ENCODE results near the gene ZBTB16.

DNA sequence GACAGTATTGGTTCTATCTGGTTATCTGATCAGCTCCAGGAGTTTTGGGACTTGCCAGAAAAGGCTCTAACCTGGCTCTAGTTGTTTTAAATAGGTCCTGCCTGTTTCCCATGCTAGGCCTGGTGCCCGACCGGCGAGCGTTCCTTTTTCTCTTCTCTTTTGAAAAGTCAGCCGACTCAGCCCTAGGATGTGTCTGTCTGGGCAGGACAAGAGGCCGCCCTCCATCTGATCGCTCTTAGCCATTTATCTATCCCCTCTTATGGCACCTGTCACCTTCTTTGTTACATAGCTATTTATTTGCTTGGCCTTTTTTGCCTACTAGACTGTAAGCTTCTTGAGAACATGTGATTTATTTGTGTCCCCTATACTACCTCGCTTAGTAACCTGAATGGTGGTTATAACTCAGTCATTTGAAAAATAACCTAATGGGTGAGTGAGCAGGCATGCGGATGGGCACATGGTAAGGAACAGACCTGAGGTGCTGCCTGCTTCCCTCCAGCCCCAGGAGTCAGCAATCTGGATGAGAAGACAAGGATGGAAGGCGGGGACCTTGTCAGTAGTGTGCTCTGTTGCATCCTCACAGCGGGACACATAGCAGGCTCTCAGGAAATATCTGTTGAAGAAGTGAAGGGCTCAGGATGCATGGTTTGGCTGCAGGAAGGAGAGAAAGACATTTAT lies 108.4 kb downstream of the ZBTB16 start:
- TF ChIP-seq, protein P1, sequence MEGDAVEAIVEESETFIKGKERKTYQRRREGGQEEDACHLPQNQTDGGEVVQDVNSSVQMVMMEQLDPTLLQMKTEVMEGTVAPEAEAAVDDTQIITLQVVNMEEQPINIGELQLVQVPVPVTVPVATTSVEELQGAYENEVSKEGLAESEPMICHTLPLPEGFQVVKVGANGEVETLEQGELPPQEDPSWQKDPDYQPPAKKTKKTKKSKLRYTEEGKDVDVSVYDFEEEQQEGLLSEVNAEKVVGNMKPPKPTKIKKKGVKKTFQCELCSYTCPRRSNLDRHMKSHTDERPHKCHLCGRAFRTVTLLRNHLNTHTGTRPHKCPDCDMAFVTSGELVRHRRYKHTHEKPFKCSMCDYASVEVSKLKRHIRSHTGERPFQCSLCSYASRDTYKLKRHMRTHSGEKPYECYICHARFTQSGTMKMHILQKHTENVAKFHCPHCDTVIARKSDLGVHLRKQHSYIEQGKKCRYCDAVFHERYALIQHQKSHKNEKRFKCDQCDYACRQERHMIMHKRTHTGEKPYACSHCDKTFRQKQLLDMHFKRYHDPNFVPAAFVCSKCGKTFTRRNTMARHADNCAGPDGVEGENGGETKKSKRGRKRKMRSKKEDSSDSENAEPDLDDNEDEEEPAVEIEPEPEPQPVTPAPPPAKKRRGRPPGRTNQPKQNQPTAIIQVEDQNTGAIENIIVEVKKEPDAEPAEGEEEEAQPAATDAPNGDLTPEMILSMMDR (IDR thresholded peaks at IDR 0.05): no peak
- TF ChIP-seq, protein P2, sequence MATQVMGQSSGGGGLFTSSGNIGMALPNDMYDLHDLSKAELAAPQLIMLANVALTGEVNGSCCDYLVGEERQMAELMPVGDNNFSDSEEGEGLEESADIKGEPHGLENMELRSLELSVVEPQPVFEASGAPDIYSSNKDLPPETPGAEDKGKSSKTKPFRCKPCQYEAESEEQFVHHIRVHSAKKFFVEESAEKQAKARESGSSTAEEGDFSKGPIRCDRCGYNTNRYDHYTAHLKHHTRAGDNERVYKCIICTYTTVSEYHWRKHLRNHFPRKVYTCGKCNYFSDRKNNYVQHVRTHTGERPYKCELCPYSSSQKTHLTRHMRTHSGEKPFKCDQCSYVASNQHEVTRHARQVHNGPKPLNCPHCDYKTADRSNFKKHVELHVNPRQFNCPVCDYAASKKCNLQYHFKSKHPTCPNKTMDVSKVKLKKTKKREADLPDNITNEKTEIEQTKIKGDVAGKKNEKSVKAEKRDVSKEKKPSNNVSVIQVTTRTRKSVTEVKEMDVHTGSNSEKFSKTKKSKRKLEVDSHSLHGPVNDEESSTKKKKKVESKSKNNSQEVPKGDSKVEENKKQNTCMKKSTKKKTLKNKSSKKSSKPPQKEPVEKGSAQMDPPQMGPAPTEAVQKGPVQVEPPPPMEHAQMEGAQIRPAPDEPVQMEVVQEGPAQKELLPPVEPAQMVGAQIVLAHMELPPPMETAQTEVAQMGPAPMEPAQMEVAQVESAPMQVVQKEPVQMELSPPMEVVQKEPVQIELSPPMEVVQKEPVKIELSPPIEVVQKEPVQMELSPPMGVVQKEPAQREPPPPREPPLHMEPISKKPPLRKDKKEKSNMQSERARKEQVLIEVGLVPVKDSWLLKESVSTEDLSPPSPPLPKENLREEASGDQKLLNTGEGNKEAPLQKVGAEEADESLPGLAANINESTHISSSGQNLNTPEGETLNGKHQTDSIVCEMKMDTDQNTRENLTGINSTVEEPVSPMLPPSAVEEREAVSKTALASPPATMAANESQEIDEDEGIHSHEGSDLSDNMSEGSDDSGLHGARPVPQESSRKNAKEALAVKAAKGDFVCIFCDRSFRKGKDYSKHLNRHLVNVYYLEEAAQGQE (IDR thresholded peaks at IDR 0.05; ENCODE audit: insufficient read depth in 1 of 2, low read depth in 2 of 2, low read length in 1 of 2): no peak
- no peak for TF ChIP-seq POLR2AphosphoS5 (IDR thresholded peaks at IDR 0.05; ENCODE audit: low read depth, low read length)
- no peak for TF ChIP-seq SIN3A (IDR thresholded peaks at IDR 0.05; ENCODE audit: borderline replicate concordance, insufficient read depth, low read depth, low read length)
- no peak for TF ChIP-seq TCF7L2 (IDR thresholded peaks at IDR 0.05; ENCODE audit: low read depth, low read length)

Data from Panc1 (cell line).